Measurements from ENCODE around the gene ECT2.
"Not testable (repeated sequence)": the region's sequence is repeated elsewhere in the genome, so short reads cannot be mapped to it uniquely, and the experiment has no call there.

The ECT2 gene, protein sequence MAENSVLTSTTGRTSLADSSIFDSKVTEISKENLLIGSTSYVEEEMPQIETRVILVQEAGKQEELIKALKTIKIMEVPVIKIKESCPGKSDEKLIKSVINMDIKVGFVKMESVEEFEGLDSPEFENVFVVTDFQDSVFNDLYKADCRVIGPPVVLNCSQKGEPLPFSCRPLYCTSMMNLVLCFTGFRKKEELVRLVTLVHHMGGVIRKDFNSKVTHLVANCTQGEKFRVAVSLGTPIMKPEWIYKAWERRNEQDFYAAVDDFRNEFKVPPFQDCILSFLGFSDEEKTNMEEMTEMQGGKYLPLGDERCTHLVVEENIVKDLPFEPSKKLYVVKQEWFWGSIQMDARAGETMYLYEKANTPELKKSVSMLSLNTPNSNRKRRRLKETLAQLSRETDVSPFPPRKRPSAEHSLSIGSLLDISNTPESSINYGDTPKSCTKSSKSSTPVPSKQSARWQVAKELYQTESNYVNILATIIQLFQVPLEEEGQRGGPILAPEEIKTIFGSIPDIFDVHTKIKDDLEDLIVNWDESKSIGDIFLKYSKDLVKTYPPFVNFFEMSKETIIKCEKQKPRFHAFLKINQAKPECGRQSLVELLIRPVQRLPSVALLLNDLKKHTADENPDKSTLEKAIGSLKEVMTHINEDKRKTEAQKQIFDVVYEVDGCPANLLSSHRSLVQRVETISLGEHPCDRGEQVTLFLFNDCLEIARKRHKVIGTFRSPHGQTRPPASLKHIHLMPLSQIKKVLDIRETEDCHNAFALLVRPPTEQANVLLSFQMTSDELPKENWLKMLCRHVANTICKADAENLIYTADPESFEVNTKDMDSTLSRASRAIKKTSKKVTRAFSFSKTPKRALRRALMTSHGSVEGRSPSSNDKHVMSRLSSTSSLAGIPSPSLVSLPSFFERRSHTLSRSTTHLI

DNA sequence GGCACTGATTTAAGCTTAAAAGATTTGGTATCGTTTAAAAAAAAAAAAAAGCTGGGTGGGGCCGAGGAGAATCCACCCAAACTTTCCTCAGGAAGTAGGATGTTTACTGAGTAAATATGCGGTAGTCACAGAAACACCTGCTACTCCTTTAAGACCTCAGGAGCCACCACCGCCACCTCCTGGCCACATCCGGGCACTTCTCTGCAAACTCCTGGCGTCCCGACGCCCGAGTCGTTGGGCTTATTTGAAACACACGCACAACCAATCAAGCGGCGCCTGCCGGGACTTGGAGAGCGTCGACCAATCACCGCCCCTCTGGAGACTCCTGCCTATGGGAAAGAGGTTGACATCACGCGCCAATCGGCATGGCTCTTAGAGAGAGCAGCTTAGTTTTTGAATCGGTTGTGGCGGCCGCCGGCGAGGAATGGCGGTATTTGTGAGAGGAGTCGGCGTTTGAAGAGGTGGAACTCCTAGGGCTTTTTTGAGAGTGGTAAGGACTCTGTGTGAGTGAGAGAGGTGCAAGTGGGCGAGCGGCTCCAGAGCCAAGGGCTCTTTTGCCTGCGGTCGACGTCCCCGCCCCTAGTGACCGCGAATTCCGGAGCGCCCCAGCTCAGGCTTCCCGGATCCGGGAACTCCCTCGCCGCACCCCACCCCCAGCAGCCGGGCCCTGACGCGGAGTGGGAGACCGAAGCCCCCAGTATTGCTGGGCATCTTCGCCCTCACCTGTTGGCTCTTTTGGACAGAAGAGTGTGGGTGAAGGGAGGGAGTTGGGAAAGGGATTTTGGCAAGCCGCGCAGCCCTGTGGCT, at the start of gene ECT2:
Gene ECT2 (plus strand): TSS at position 359 of the 807 bp plus-strand sequence. CDS start 3,805 bp downstream, outside the sequence.
- DNase-seq, result peak; percentile 98

DNA sequence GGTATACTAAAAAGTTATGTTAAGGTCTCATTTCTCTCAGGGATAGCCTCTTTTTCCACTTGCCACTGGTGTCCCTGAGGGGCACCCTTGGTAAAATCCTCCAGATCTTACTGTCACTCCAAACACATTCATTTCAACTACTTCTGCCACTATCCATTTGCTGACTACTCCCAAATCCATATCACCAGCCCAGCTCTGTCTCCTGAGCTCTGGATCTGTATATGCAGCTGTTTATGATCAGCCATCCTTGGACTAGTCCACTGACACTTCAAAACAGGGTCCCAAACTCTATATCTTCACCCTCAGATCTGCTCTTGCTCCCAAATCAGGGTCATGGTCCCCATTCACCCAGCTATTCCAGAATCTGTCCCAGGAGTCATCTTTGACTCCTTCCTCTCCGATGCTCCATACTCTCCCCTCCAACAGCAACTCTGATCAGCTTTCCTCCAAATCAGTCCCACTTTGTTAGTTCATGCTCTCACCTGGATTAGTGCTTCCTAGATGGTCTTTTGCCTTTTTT, 49.5 kb upstream of the ECT2 start:
- no peak for DNase-seq

DNA sequence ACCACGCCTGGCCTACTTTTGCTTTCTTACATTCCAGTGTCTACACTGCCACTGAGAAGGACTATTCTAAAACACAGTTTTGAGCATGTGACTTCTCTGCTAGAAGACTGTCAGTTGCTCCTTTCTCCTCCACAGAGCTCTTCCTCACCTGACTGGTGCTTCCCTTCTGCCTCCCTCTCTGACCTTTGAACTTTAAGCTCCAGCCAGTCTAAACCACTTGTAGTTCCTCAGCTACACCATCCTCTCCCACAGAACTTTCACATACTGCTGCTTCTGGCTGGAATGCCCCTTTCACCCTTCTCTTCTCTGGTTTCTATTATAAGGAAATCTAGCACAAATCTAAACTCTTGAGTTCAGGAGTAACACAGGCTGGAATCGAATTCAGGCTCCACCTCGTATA, 48.8 kb upstream of the ECT2 start:
- no peak for DNase-seq

DNA sequence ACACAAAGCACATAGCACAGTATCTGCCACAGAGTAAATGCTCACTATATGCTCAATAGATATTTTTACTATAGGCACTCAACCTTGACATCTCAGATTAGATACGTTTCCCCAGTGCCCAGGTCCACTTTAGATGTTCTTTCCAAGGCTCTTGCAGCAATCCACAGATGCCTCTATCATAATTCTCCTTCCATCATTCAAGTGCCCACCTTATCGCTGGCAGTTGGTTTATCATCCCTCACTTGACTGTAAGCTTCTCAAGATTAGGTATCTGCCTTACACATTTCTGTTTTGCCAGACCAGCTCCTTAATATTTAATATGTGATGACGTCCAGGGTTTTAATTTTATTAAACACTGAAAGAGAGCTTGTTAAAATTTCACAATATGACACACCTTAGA, 48.3 kb upstream of the ECT2 start:
- no peak for DNase-seq

DNA sequence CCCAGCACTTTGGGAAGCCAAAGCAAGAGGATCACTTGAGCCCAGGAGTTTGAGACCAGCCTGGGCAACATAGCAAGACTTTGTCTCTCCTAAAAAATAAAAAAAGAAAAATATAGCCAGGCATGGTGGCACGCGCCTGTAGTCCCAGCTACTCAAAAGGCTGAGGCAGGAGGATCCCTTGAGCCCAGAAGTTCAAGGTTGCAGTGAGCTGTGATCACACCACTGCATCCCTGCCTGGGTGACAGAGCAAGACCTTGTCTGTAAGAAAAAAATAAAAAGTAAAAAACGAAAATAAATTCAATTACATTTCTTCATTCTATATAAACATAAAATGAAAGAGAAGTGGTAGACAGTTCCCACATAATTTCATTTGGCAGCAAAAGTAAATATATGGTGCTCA, 47.8 kb upstream of the ECT2 start:
- DNase-seq, result not testable (repeated sequence)

DNA sequence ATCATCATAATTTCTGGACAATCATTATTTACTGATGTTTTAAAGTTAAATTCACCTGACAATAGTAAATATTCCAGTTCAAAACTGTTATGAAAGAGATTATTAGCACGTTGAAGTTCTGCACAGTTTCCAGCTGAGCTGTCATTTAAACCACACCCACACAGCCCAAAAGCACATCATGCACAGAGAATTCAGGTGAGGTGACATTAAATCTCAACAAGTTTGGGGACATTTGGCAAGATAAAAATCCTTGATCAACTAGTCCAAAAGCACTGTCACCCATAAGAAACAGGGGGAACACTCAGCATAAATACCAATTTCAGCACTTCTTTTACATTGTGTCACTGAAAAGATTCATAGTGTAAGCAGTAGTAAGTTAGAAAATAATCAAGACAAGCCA, 46.5 kb upstream of the ECT2 start:
- DNase-seq, result no peak

DNA sequence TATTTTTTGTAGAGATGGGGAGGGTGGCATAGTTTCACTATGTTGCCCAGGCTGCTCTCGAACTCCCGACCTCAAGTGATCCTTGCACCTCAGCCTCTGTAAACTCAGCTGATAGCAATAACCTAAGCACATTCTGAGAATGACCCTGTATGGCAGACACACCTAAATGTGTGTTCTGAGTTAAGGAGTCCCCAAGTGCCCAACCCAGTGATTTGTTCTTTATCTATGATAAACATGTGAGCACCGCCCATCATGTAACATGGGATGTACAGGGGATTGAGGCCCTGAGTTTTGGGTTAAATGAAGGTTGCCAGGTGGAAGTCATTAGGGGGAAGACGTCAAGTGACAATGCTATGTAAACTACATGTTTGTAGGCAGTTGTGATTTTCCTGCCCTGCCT, 45.4 kb upstream of the ECT2 start:
- DNase-seq, result no peak

DNA sequence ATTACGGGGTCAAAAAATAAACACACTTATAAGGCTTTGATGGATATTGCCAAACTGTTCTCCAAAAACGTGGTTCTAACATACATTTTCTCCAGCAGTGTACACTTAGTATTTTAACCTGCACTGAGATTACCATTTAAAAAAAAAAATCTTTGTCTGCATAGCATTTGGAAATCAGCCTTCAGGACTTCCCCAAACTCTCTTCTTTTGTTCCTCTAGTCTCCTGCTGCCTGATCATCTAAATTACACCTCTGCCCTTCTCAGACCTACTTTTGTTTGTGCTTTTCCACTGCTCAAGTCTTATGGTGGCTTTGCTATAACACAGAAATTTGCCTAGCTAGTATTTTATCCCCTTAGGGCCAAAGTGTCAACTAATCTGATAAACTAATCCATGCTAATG, 43.5 kb upstream of the ECT2 start:
- no peak for DNase-seq

DNA sequence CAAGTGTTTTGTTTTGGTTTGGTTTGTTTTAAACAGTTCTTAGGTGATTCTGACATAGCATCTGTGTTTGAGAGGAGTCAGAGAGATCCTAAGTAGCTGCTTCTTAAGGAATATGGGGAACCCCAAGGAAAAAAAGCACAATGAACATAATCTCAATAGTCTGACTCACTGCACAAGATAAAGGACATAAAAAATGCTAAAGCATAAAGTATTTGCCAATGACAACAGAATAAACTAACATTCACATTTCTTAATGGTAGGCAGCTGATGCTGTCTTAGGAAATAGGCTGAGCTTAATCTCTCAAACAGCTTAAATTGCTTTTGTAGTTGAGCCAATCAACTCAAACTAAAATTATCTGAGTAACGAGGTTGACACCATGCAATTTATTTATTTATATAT, 42.6 kb upstream of the ECT2 start:
- no peak for DNase-seq

DNA sequence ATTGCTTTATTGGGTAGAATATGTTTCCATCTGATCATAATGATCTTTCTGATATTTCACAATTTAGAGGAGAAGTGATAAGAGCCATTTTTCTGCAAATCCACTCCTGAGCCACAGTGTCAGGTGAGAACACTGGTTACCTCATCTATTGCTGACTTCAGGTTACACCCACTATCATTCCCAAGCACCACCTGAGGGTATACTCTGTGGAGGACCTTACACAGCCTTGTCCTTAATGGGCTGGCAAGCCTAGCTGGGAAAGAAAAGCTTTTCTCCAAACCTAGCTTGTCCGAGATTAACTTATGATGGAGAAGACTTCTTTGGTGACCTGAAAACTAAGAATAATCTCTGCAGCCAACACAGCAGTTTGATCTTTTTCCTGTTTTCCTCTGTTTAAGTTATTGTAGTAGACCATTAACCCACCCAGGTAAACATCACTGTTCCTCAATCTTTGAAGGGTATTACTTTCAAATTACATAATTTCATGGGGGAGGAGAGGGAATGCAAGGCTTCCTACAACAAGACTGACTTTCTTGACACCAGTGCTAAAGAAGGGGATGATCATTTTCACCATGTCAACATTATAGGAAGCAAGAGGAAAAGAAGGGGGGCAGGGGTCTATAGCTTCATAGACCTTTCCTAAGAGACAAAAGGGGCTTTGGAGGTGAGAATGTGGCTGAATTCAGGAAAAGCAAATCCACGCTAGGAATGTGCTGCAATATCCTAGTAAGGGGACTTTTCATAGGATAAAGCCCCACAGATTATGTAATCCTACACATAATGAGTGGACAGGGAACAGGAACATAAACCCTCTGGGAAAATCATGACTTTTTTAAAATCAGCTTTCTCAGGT, 41.4 kb upstream of the ECT2 start:
- no peak for DNase-seq

DNA sequence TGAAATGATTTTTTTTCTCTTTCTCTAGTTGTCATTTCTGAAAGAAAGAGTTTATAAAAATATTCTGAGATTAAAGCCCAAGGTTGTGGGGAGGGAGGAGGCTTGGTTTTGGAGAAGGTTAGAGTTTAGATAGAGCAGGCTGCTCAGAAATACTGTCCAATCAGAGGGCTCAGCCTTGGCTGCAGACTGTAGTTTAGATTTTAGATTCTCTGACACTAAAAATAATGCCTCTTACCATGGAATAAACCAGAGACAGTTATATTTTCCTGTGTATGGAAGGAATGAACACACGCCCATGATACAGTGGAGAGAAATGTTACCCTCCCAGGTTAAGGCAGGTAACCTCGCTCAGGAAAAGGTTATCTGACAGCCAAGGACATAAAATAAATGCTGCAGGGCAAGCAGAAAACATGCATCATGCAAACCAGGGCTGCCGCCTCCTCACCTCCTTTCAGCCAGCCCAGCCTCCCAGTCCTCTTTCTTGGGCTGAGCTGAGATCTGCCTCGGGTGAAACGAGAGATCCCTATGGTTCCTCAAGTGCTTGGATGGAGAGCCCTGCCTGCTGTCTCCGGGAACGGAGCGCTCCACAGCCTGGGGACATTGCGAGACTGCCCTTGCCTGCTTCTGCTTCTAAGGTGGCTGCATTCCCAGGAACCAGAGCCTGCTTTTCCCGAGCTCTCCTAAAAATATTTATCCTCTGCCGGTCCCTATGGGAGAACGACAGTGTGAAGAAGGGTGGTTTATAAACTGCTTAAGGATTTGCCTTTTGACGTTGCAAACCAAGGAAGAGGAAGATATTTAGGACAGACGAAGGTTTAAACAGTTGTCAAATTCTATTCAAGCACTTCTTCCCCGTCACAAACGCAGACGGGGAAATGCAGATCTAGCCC, 40.5 kb upstream of the ECT2 start:
- DNase-seq, result peak; percentile 55

DNA sequence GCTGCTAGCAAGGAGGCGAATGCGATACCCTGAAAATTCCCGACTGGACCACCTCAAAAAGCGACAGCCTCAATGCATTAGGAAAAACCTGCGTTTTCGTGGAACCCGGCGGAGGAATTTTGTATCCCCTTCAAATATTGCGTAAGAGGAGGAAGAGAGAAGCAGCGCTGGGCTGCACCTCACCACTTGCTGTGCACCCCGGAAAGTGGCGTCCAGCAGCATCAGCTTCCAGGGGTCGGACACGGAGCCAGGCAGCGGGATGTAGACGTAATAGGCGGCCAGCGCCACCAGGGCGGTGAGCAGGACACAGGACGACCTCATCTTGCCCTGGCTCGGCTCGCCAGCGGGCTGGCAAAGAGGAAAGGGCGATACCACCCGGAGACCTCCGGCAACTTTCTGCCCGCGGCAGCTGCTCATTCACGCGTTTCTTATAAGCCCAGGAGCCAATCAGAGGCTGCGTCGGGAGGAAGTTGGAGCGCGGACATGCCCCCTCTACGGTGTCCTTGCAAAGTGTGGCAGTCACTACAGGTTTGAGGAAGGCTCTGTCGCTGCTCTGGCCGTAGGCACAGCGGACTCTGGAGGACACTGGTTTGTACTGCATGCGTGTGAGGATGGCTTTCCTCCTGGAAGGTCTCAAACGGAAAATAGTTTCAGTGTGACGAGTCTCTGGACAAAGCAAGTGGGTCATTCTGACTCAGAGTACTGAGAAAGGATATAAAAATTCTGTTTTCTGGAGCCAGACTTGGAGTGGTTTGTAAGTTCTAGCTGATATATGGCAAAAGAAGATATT, 39.7 kb upstream of the ECT2 start, which contains the start of gene NCEH1:
Gene NCEH1 (minus strand): TSS at position 404 of the 790 bp plus-strand sequence. CDS start 83 bp downstream, at position 321.
- peak; percentile 86 for DNase-seq

DNA sequence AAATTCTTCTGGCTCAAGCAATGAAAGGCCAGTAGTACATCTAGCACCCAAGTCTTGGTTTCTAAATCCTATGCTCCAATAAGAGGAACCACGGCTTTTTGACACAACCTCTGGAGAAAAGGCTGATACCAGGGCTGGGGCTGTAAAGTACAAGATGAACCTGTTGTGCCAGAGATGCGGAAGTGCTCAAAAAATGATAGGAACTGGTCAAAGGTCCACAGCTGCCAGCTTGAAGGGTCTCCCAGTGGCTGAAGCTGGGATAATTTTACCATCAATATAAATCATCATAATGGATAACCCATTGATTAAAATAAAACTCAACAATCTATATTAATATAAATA, 39.1 kb upstream of the ECT2 start:
- no peak for DNase-seq

DNA sequence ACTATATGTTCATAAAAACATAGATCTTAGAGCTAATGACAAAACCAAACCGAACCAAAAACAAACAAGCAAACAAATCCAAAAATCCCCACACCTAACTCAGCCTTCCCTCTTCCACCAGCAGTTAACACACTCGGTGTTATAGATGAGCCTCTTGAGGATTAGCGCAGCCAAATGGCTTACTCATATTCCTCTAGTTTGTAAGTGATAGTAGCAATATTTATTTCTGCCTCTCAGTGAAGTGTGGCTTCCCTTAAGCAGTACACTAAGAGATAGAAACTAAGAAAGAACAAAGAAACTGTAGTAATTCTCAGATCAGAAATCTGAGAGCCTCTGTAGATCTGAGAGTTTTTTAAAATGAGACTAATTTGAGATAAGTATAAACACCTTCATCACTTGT, 37.2 kb upstream of the ECT2 start:
- no peak for DNase-seq

DNA sequence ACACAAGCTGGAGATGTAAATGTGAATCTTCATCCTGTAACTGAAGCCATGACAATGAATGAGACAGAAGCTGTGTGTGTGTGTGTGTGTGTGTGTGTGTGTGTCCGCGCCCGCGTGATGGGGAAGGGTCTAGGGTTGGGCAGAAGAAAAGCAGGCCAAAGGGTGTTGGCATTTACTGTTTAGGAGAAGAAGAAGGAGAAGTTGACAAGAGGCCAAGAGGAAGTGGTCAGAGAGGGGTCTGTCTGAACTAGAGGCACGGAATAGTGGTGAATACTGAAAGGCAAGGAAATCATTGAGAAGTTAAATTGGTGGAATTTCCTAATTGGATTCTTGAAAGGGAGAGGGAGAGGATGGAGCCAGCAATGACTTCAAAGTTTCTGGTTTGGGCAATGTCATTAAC, 34.0 kb upstream of the ECT2 start:
- no peak for DNase-seq

DNA sequence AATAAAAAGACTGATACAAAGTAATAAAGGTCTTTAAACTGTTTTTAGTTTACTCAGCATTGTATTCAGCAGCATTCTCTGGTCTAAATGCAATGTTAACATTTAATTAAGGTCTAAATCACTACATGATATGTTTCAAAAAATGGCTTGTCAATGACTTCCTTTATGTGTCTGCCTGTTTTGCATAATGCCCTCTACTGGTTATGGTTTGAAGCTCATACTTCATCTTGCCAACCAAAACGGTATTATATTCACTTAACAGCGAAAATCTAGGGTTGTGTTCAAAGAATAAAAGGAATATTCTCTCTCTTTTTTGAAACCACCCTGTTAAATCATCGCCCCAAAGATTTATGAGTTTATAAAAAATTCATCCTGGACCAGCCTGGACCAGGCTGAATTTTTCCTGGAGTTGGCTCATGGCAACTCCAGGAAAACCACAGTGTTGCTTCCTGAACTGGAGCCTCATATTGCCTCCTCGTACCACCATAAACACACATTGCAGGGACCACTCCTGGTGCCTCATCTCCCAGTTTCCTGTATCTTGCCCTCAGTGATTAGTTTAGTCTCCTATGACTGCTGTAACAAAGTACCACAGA, 32.9 kb upstream of the ECT2 start:
- no peak for DNase-seq

DNA sequence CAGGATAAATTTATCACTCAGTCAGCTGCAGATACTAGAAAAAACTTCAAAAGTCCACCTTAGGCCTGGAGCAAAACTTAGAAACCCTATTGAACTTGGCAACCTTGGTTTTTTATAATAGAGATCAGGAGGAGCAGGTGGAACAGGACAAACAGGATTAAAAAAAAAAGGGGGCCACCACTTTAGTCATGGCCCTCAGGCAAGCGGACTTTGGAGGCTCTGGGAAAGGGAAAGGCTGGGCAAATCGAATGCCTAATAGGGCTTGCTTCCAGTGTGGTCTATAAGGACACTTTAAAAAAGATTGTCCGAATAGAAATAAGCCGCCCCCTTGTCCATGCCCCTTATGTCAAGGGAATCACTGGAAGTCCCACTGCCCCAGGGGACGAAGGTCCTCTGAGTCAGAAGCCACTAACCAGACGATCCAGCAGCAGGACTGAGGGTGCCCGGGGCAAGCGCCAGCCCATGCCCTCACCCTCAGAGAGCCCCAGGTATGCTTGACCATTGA, 27.9 kb upstream of the ECT2 start:
- DNase-seq, result not testable (repeated sequence)

DNA sequence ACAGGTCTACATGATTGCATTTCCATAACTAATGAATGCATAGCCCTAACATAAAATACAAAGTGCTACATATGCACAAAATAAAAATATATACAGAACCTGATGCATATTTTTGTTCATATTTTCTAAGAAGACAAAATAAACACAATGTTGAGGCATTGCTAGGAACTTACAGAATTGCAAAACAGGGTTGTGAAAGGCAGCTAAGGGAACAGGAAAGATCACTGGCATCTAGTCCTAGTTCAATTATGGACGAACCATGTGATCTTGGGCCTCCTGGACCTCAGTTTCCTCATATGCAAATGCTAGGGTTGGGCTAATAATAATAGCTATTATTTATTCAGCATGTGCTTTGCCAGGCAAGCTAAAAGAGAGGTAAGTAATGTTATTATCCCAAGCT, 24.1 kb upstream of the ECT2 start:
- no peak for DNase-seq

DNA sequence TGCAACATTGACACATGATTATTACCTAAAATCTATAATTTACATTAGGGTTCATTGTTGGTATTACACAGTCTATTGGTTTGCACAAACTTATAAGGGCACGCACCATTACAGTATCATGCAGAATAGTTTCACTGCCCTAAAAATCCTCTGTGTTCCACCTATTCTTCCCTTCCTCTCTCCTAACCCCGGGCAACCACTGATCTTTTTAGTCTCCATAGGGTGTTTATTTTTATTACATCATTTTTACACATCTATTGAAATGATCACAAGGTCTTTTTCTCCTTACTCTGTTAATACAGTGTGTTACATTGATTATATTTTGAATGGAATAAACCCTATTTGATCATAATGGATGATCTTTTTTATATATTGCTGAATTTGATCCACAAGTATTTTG, 15.5 kb upstream of the ECT2 start:
- no peak for DNase-seq
